Neural cell (in vitro differentiated cells): ENCODE measurements around the gene GALNT2. TPM values are rescaled to one million over a fixed set of nuclear protein-coding genes. Genes with fewer than 3 reads are reported as not detected.

Source experiments
- H2AFZ ChIP-seq: fragments of 200-600, 300-800 bp; sonication (generic), shearing (Covaris generic); 2 replicates; pipeline ENCODE4 v1.6.0; 2014; ENCODE audit warnings: low read depth, mild to moderate bottlenecking, antibody characterized with exemption, low read length, moderate library complexity
- H3F3A ChIP-seq: fragments of 200-600 bp; shearing (Covaris generic); 2 replicates; pipeline ENCODE4 v1.6.1; 2016; ENCODE audit warnings: mild to moderate bottlenecking, moderate library complexity, mixed read lengths, antibody characterized with exemption, low read length; ENCODE audit not compliant: insufficient read depth, poor library complexity, severe bottlenecking
- H3K27ac ChIP-seq: fragments of 200-600, 300-800 bp; sonication (generic), shearing (Covaris generic); 2 replicates; pipeline ENCODE4 v1.5.1; 2014; ENCODE audit warnings: mild to moderate bottlenecking, low read length, moderate library complexity
- H3K27me3 ChIP-seq: fragments of 300-800, 200-600 bp; sonication (generic), shearing (Covaris generic); 2 replicates; pipeline ENCODE4 v1.6.0; 2014; ENCODE audit warnings: mild to moderate bottlenecking, low read depth, low read length, moderate library complexity; ENCODE audit not compliant: insufficient read depth
- H3K36me3 ChIP-seq: fragments of 300-800, 200-600 bp; sonication (generic), shearing (Covaris generic); 2 replicates; pipeline ENCODE4 v1.5.1; 2014; ENCODE audit warnings: mild to moderate bottlenecking, antibody characterized with exemption, low read length, moderate library complexity; ENCODE audit not compliant: insufficient read depth
- H3K4me2 ChIP-seq: fragments of 300-800, 200-600 bp; sonication (generic), shearing (Covaris generic); 2 replicates; pipeline ENCODE4 v1.6.0; 2014; ENCODE audit warnings: mild to moderate bottlenecking, low read length
- H3K4me3 ChIP-seq: fragments of 300-800, 200-600 bp; sonication (generic), shearing (Covaris generic); 2 replicates; pipeline ENCODE4 v1.5.1; 2014; ENCODE audit warnings: mild to moderate bottlenecking, low read length, moderate library complexity
- H3K79me2 ChIP-seq: fragments of 200-600 bp; shearing (Covaris generic); replicated peaks from 2 replicates; pipeline ENCODE4 v1.6.0; 2014; ENCODE audit warnings: mild to moderate bottlenecking, low read length, moderate library complexity; ENCODE audit not compliant: insufficient read depth
- H3K9ac ChIP-seq: fragments of 300-800, 200-600 bp; sonication (generic), shearing (Covaris generic); 2 replicates; pipeline ENCODE4 v1.6.1; 2016; ENCODE audit warnings: mild to moderate bottlenecking, low read length, mixed read lengths
- H3K9me2 ChIP-seq: fragments of 200-600 bp; shearing (Covaris generic); 2 replicates; pipeline ENCODE4 v1.6.1; 2016; ENCODE audit warnings: mild to moderate bottlenecking, low read length, mixed read lengths; ENCODE audit not compliant: insufficient read depth
- H3K9me3 ChIP-seq: fragments of 200-600, 300-800 bp; sonication (generic), shearing (Covaris generic); 2 replicates; pipeline ENCODE4 v1.6.1; 2016; ENCODE audit warnings: mild to moderate bottlenecking, mixed run types, low read length, moderate library complexity, mixed read lengths
- H4K20me1 ChIP-seq: fragments of 200-600 bp; shearing (Covaris generic); 2 replicates; pipeline ENCODE4 v1.6.1; 2016; ENCODE audit warnings: mild to moderate bottlenecking, mixed run types; ENCODE audit not compliant: insufficient read depth
- EP300 ChIP-seq: fragments of 450-650 bp; conservative IDR thresholded peaks from 2 replicates; pipeline ENCODE4 v1.6.1; 2014; ENCODE audit warnings: antibody characterized with exemption, mild to moderate bottlenecking, moderate library complexity; ENCODE audit not compliant: poor library complexity, severe bottlenecking
- EZH2 ChIP-seq: fragments of 200-600, 300-800 bp; shearing (Covaris generic), sonication (generic); IDR thresholded peaks from 2 replicates; pipeline ENCODE4 v1.6.1; 2014; ENCODE audit warnings: antibody characterized with exemption, low read length, borderline replicate concordance, mild to moderate bottlenecking; ENCODE audit not compliant: insufficient read depth, poor library complexity, severe bottlenecking
- MXI1 ChIP-seq: fragments of 450-650 bp; conservative IDR thresholded peaks from 2 replicates; pipeline ENCODE4 v1.6.1; 2014; ENCODE audit warnings: antibody characterized with exemption, mild to moderate bottlenecking; ENCODE audit not compliant: poor library complexity, severe bottlenecking
- POLR2AphosphoS5 ChIP-seq: IDR thresholded peaks from 2 replicates; pipeline ENCODE4 v1.6.1; 2012
- RAD21 ChIP-seq: fragments of 450-650 bp; conservative IDR thresholded peaks from 2 replicates; pipeline ENCODE4 v1.6.1; 2014; ENCODE audit warnings: antibody characterized with exemption, mild to moderate bottlenecking, moderate library complexity
- SMC3 ChIP-seq: fragments of 450-650 bp; conservative IDR thresholded peaks from 2 replicates; pipeline ENCODE4 v1.6.1; 2014; ENCODE audit warnings: antibody characterized with exemption, mild to moderate bottlenecking, moderate library complexity; ENCODE audit not compliant: poor library complexity
- TAF1 ChIP-seq: IDR thresholded peaks from 2 replicates; pipeline ENCODE4 v1.6.1; 2012; ENCODE audit warnings: low read depth
- polyA plus RNA-seq: library from polyadenylated mRNA; depleted of rRNA; stranded (reverse); fragments of >200 nt; gene quantifications from 2 replicates; pipeline ENCODE4 v1.2.3, GENCODE V29; 2014
- TF ChIP-seq, protein P1 (sequence below): IDR thresholded peaks from 2 replicates; pipeline ENCODE4 v1.6.1; 2012; ENCODE audit warnings: borderline replicate concordance
- TF ChIP-seq, protein P2 (sequence below): fragments of 450-650 bp; IDR thresholded peaks from 2 replicates; pipeline ENCODE4 v1.5.1; 2014; ENCODE audit warnings: antibody characterized with exemption, mild to moderate bottlenecking, moderate library complexity; ENCODE audit not compliant: poor library complexity, severe bottlenecking

Gene GALNT2
- polyA plus RNA-seq, 1 donor from 2014 or later = 38.8 TPM

DNA sequence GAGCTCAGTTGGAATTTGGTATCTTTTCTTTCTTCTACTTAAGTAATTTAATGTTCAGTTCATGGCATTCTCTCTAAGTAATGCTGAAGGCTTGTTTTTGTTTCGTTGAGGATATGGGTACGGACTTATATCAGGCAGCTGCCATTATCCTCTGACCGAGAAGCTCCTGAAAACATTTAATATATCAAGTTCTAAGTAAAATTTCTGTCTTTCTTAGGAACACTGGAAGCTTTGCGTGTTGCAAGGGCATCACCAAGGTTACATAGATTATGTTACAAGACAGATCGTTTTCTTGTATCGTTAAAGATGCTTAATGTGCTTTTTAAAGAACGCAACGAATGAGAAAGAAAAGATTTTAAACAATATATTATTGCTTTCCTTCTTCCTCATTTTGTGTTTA is 1.0 kb upstream of the GALNT2 start:
- Histone ChIP-seq H3K27me3 (no peaks in the 10 kb centered on the region), H3K9me3 (no peaks in the 10 kb centered on the region)

GRCh38 chr1:230067419-230067870 is 407 bp downstream of the GALNT2 start:
- no peaks in the 10 kb centered on the region for H3F3A ChIP-seq
- H3K9ac ChIP-seq = peak overlapping the region; percentile 75
- H3K9me2 ChIP-seq = no peaks in the 10 kb centered on the region
- peak overlapping the region; percentile 97 for H3K4me2 ChIP-seq
- peak overlapping the region; percentile 99 for H3K4me3 ChIP-seq
- H4K20me1 ChIP-seq = no peaks in the 10 kb centered on the region
- H2AFZ ChIP-seq = peak overlapping the region; percentile 38
- TF ChIP-seq RAD21 (no peak), TAF1 (no peak), POLR2AphosphoS5 (no peak), SMC3 (no peak), MXI1 (no peak), EP300 (no peak), EZH2 (no peak)
- TF ChIP-seq, protein P1, sequence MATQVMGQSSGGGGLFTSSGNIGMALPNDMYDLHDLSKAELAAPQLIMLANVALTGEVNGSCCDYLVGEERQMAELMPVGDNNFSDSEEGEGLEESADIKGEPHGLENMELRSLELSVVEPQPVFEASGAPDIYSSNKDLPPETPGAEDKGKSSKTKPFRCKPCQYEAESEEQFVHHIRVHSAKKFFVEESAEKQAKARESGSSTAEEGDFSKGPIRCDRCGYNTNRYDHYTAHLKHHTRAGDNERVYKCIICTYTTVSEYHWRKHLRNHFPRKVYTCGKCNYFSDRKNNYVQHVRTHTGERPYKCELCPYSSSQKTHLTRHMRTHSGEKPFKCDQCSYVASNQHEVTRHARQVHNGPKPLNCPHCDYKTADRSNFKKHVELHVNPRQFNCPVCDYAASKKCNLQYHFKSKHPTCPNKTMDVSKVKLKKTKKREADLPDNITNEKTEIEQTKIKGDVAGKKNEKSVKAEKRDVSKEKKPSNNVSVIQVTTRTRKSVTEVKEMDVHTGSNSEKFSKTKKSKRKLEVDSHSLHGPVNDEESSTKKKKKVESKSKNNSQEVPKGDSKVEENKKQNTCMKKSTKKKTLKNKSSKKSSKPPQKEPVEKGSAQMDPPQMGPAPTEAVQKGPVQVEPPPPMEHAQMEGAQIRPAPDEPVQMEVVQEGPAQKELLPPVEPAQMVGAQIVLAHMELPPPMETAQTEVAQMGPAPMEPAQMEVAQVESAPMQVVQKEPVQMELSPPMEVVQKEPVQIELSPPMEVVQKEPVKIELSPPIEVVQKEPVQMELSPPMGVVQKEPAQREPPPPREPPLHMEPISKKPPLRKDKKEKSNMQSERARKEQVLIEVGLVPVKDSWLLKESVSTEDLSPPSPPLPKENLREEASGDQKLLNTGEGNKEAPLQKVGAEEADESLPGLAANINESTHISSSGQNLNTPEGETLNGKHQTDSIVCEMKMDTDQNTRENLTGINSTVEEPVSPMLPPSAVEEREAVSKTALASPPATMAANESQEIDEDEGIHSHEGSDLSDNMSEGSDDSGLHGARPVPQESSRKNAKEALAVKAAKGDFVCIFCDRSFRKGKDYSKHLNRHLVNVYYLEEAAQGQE = no peak
- TF ChIP-seq, protein P2, sequence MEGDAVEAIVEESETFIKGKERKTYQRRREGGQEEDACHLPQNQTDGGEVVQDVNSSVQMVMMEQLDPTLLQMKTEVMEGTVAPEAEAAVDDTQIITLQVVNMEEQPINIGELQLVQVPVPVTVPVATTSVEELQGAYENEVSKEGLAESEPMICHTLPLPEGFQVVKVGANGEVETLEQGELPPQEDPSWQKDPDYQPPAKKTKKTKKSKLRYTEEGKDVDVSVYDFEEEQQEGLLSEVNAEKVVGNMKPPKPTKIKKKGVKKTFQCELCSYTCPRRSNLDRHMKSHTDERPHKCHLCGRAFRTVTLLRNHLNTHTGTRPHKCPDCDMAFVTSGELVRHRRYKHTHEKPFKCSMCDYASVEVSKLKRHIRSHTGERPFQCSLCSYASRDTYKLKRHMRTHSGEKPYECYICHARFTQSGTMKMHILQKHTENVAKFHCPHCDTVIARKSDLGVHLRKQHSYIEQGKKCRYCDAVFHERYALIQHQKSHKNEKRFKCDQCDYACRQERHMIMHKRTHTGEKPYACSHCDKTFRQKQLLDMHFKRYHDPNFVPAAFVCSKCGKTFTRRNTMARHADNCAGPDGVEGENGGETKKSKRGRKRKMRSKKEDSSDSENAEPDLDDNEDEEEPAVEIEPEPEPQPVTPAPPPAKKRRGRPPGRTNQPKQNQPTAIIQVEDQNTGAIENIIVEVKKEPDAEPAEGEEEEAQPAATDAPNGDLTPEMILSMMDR = no peak
- no peaks in the 10 kb centered on the region for H3K9me3 ChIP-seq
- H3K27ac ChIP-seq = peak overlapping the region; percentile 48
- H3K79me2 ChIP-seq = peaks cover 26% of the 10 kb centered on the region
- H3K27me3 ChIP-seq = no peaks in the 10 kb centered on the region
- H3K36me3 ChIP-seq = no peaks in the 10 kb centered on the region

More for the DNA sequence above, 1.0 kb upstream of the GALNT2 start:
- H3F3A ChIP-seq = no peaks in the 10 kb centered on the region
- H3K9ac ChIP-seq = peak overlapping the region; percentile 75
- TF ChIP-seq, protein P2 = no peak
- TF ChIP-seq, protein P1 = peak; percentile 12
- H2AFZ ChIP-seq = no peak overlapping the region
- H3K79me2 ChIP-seq = peaks cover 15% of the 10 kb centered on the region
- peak overlapping the region; percentile 72 for H3K4me2 ChIP-seq
- H3K9me2 ChIP-seq = no peaks in the 10 kb centered on the region
- no peaks in the 10 kb centered on the region for H3K36me3 ChIP-seq
- no peaks in the 10 kb centered on the region for H4K20me1 ChIP-seq
- peak overlapping the region; percentile 68 for H3K4me3 ChIP-seq
- peak overlapping the region; percentile 41 for H3K27ac ChIP-seq
